GM13976 (cell line): ENCODE data around the gene GRID1.
"Not testable (repeated sequence)": the region's sequence is repeated elsewhere in the genome, so short reads cannot be mapped to it uniquely, and the experiment has no call there.

Experiments
- DNase-seq: peaks from one replicate; pipeline ENCODE4 v3.0.0; 2012; ENCODE audit warnings: low spot score
- in situ Hi-C: fragments of 300-500 bp; cut with MboI; formaldehyde crosslinking; loops from one replicate; pipeline ENCODE4 v1.12.0; 2022; ENCODE audit warnings: low sequenced_read_pairs, mixed read lengths, inconsistent platforms; ENCODE audit not compliant: unreplicated experiment
- TF ChIP-seq, protein P1 (sequence below): IDR thresholded peaks from 2 replicates; pipeline ENCODE4 v1.5.1; 2012; ENCODE audit warnings: borderline replicate concordance, mild to moderate bottlenecking; ENCODE audit not compliant: insufficient read depth; ENCODE audit errors: extremely low read depth, missing control alignments, control extremely low read depth

The GRID1 gene

GRCh38 chr10:86102451-86102850, 264.1 kb downstream of the GRID1 start:
- in situ Hi-C loops = no loop called here
- TF ChIP-seq, protein P1, sequence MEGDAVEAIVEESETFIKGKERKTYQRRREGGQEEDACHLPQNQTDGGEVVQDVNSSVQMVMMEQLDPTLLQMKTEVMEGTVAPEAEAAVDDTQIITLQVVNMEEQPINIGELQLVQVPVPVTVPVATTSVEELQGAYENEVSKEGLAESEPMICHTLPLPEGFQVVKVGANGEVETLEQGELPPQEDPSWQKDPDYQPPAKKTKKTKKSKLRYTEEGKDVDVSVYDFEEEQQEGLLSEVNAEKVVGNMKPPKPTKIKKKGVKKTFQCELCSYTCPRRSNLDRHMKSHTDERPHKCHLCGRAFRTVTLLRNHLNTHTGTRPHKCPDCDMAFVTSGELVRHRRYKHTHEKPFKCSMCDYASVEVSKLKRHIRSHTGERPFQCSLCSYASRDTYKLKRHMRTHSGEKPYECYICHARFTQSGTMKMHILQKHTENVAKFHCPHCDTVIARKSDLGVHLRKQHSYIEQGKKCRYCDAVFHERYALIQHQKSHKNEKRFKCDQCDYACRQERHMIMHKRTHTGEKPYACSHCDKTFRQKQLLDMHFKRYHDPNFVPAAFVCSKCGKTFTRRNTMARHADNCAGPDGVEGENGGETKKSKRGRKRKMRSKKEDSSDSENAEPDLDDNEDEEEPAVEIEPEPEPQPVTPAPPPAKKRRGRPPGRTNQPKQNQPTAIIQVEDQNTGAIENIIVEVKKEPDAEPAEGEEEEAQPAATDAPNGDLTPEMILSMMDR = no peak
- no peak for DNase-seq

GRCh38 chr10:86102031-86102430, 264.6 kb downstream of the GRID1 start:
- TF ChIP-seq, protein P1 = no peak
- in situ Hi-C loops = no loop called here
- no peak for DNase-seq

- in situ Hi-C loops = no loop called here
- DNase-seq = peak; percentile 57
- TF ChIP-seq, protein P1 = peak; percentile 45
Observed at GRCh38 chr10:86100581-86101061, 266.0 kb downstream of the GRID1 start.

DNA sequence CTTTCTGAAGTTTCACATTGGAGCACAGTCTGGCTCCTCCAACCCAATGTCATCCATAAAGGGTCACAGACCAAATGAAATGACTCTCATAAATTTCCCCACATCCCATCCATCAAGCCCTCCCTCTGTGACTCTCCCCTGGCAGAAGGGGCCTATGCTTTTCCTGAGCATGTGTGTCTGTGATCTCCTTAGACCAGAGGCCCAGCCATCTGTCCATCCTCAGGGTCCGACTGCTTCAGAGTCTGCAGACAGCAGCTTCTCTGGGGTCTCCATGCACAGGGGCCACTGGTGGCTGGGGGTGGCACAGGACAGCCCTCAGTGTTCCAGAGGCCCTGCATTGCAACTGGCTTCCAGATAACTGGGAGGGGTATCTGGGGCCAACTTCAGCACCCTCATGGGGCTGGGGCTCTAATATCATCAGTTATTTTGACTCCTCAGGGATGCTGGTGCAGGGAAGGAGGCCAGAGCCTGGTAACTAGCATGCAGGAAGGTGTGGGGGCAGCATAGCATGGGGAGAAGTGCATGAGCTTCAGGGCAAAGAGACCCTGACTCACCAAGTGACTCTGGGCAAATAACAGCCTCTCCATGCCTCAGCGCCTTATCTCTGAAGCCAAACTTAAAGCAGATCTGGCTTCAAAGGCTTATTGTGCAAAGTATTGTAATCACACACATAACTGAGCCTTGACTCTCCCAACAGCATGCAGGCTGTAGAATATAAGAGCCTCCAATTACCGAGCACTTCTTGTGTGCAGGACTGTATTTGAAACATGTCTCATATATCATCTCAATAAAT, 266.9 kb downstream of the GRID1 start:
- in situ Hi-C loops = no loop called here
- TF ChIP-seq, protein P1 = no peak
- no peak for DNase-seq

DNA sequence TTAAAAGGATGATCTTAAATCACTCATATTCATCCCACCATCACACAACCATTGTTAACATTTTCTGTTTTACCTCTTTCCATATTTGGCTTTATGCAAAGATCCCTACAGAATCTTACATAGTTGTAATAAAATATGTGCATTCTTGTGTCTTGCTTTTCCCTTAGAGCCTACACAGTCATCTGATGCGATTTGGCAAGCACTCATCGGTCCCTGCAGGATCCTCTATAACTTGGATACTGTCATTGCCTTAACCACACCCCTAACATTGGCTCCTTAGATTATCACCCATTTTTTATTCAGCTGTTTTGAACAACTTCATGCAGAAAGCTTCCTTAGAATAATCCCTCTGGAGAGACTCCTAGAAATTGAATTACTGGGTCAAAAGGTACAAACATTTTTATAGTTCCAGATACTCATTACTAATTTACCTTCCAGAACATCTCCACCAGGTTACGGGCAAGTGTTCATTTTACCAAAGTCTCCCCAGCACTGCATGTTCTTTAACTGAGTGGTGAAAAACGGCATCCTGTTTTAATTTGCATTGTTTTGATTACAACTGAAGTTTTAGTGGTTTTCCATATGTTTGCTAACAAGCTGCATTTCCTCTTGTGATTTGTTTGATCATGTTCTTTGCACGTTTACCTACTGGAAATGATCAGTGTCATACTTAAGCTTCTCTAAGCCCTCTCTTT, 268.3 kb downstream of the GRID1 start:
- TF ChIP-seq, protein P1 = no peak
- no peak for DNase-seq
- in situ Hi-C loops = no loop called here

- in situ Hi-C loops = not testable (repeated sequence)
Observed at GRCh38 chr10:86095061-86095460, 271.5 kb downstream of the GRID1 start.

GRCh38 chr10:86092311-86092710, 274.3 kb downstream of the GRID1 start:
- in situ Hi-C loops, DNase-seq: not testable (repeated sequence)

More at GRCh38 chr10:86095061-86095460, 271.5 kb downstream of the GRID1 start:
- not testable (repeated sequence) for DNase-seq

GRCh38 chr10:86091216-86091615, 275.4 kb downstream of the GRID1 start:
- in situ Hi-C loops = no loop called here
- no peak for DNase-seq
- TF ChIP-seq, protein P1 = no peak
